ENCODE results near the gene RAB30. TPM values are rescaled to one million over a fixed set of nuclear protein-coding genes. Genes with fewer than 3 reads are reported as not detected.

RAB30 gene
- total and polyA plus RNA-seq, 2 donors (not counting 3 experiments of a cell fraction or from before 2014, with no cell fraction given): 4.1 to 14.6 TPM

DNA sequence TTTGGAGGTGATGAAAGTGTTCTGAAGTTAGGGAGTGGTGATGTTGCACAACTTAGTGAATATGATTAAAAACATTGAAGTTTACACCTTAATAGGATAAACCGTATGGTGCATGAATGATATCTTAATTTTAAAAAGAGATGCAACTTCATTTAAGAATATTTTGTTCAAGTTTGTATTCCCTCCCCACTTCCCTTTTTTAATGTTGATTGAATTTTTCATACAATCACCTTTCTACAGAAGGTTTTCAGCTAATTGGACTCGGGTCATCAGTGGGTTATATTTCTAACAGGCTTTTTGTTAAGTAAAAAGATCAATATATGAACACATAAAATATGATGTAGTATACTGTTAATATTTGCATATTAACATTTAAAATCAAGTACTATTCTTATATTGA is 97.6 kb downstream of the RAB30 start:
- no peak for TF ChIP-seq POLR2A (IDR thresholded peaks at IDR 0.05; ENCODE audit: low read depth, low read length)
- TF ChIP-seq, protein P1, sequence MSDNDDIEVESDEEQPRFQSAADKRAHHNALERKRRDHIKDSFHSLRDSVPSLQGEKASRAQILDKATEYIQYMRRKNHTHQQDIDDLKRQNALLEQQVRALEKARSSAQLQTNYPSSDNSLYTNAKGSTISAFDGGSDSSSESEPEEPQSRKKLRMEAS (IDR thresholded peaks at IDR 0.05; ENCODE audit: insufficient read depth, insufficient read length): no peak
- TF ChIP-seq EZH2 (IDR thresholded peaks at IDR 0.05; ENCODE audit: borderline replicate concordance, low read depth, low read length, severe bottlenecking): no peak
- no peak for TF ChIP-seq FOS (IDR thresholded peaks at IDR 0.05; ENCODE audit: borderline replicate concordance, insufficient read depth, low read length)
- no peak for TF ChIP-seq MYC (IDR thresholded peaks at IDR 0.05; ENCODE audit: low read depth, low read length)
- ChIA-PET CTCF (no interaction called here), POLR2A (no interaction called here)
- DNase-seq (ENCODE audit: low read depth, low spot score) (no peak), FAIRE-seq (no peak)
- Histone ChIP-seq H3K4me2 (ENCODE audit: insufficient read depth, low read length) (no peak overlapping the region), H4K20me1 (replicated peaks; ENCODE audit: control insufficient read depth, extremely low read depth, insufficient read depth, low read length) (no peaks in the 10 kb centered on the region), H3K27me3 (ENCODE audit: control insufficient read depth in 2 of 2, insufficient read depth in 2 of 2, low read length in 2 of 2) (no peaks in the 10 kb centered on the region), H2AFZ (ENCODE audit: low read depth, low read length) (no peak overlapping the region), H3K79me2 (ENCODE audit: control insufficient read depth, insufficient read depth, low read length) (no peaks in the 10 kb centered on the region), H3K4me3 (replicated peaks in 1 of 3; ENCODE audit: insufficient read depth in 1 of 3, low read depth in 1 of 3, low read length in 3 of 3) (no peak overlapping the region), H3K9me1 (replicated peaks; ENCODE audit: control insufficient read depth, extremely low read depth, insufficient read depth, low read length) (no peaks in the 10 kb centered on the region), H3K9ac (replicated peaks; ENCODE audit: extremely low read depth, insufficient read depth, low read length) (no peak overlapping the region), H3K9me3 (replicated peaks; ENCODE audit: control insufficient read depth, insufficient read depth, low read length) (no peaks in the 10 kb centered on the region), H3K27ac (ENCODE audit: insufficient read depth, low read depth, low read length) (no peak overlapping the region), H3K36me3 (ENCODE audit: control insufficient read depth in 2 of 2, extremely low read depth in 1 of 2, insufficient read depth in 2 of 2, low read length in 2 of 2) (no peaks in the 10 kb centered on the region), H3K4me1 (ENCODE audit: control insufficient read depth, extremely low read depth, insufficient read depth, low read length) (peaks cover 6% of the 10 kb centered on the region)
- intact Hi-C loops (cut with micrococcal nuclease): no loop called here
- dilution Hi-C loops (cut with MboI; ENCODE audit: extremely low pct_ligation_motif_present, low sequenced_read_pairs): no loop called here
- no TSS peak for BruUV-seq (replicated peaks)

DNA sequence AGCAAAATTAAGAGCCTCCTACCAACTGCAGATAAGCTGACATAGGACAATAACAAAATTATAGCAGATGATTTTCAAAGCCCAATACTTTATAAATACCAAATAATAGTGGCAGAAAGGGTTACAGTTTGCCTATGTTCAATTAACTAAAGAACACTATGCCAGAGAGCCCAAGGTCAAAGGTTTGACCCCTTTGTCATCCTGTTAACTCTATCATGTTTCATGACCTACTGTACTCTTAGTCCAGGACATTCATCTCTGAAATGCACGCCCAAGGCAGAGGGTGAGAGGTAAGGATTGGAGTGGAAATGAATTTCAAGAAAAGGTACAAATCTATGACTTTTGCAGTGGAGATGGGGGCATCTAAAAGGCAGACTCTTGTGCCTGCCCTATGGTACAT is 99.6 kb downstream of the RAB30 start:
- FAIRE-seq: no peak
- no peak overlapping the region for H3K4me2 ChIP-seq (ENCODE audit: insufficient read depth, low read length)

More for the DNA sequence above, 99.6 kb downstream of the RAB30 start:
- no peak for DNase-seq (ENCODE audit: low read depth, low spot score)
- Histone ChIP-seq H3K27ac (ENCODE audit: insufficient read depth, low read depth, low read length) (no peak overlapping the region), H3K4me3 (replicated peaks in 1 of 3; ENCODE audit: insufficient read depth in 1 of 3, low read depth in 1 of 3, low read length in 3 of 3) (no peak overlapping the region), H3K79me2 (ENCODE audit: control insufficient read depth, insufficient read depth, low read length) (no peaks in the 10 kb centered on the region), H4K20me1 (replicated peaks; ENCODE audit: control insufficient read depth, extremely low read depth, insufficient read depth, low read length) (no peaks in the 10 kb centered on the region), H3K9me3 (replicated peaks; ENCODE audit: control insufficient read depth, insufficient read depth, low read length) (no peaks in the 10 kb centered on the region), H3K9ac (replicated peaks; ENCODE audit: extremely low read depth, insufficient read depth, low read length) (no peak overlapping the region), H3K36me3 (ENCODE audit: control insufficient read depth in 2 of 2, extremely low read depth in 1 of 2, insufficient read depth in 2 of 2, low read length in 2 of 2) (no peaks in the 10 kb centered on the region), H3K27me3 (ENCODE audit: control insufficient read depth in 2 of 2, insufficient read depth in 2 of 2, low read length in 2 of 2) (no peaks in the 10 kb centered on the region), H3K4me1 (ENCODE audit: control insufficient read depth, extremely low read depth, insufficient read depth, low read length) (no peaks in the 10 kb centered on the region), H2AFZ (ENCODE audit: low read depth, low read length) (no peak overlapping the region), H3K9me1 (replicated peaks; ENCODE audit: control insufficient read depth, extremely low read depth, insufficient read depth, low read length) (no peaks in the 10 kb centered on the region)
- dilution Hi-C loops (cut with MboI; ENCODE audit: extremely low pct_ligation_motif_present, low sequenced_read_pairs) (no loop called here), intact Hi-C loops (cut with micrococcal nuclease) (no loop called here)
- no TSS peak for BruUV-seq (replicated peaks)
- ChIA-PET CTCF (interaction anchor here (1.1 kb wide), 1 partner anchor 45 kb away, joined by 3 read pairs; no protein-coding TSS in a partner anchor), POLR2A (no interaction called here)
- no peak for TF ChIP-seq JUN (IDR thresholded peaks at IDR 0.05; ENCODE audit: borderline replicate concordance, insufficient read depth, insufficient read length, low read depth)
- TF ChIP-seq POLR2AphosphoS5 (IDR thresholded peaks at IDR 0.05; ENCODE audit: insufficient read depth, low read depth, low read length): no peak
- no peak for TF ChIP-seq MYC (IDR thresholded peaks at IDR 0.05; ENCODE audit: low read depth, low read length)
- TF ChIP-seq GATA2 (IDR thresholded peaks at IDR 0.05; ENCODE audit: insufficient read depth, insufficient read length, low read depth, low read length): no peak
- TF ChIP-seq, protein P1 (IDR thresholded peaks at IDR 0.05; ENCODE audit: insufficient read depth, insufficient read length): no peak
- TF ChIP-seq EZH2 (IDR thresholded peaks at IDR 0.05; ENCODE audit: borderline replicate concordance, low read depth, low read length, severe bottlenecking): no peak
- TF ChIP-seq FOS (IDR thresholded peaks at IDR 0.05; ENCODE audit: borderline replicate concordance, insufficient read depth, low read length): no peak
- TF ChIP-seq, protein P2, sequence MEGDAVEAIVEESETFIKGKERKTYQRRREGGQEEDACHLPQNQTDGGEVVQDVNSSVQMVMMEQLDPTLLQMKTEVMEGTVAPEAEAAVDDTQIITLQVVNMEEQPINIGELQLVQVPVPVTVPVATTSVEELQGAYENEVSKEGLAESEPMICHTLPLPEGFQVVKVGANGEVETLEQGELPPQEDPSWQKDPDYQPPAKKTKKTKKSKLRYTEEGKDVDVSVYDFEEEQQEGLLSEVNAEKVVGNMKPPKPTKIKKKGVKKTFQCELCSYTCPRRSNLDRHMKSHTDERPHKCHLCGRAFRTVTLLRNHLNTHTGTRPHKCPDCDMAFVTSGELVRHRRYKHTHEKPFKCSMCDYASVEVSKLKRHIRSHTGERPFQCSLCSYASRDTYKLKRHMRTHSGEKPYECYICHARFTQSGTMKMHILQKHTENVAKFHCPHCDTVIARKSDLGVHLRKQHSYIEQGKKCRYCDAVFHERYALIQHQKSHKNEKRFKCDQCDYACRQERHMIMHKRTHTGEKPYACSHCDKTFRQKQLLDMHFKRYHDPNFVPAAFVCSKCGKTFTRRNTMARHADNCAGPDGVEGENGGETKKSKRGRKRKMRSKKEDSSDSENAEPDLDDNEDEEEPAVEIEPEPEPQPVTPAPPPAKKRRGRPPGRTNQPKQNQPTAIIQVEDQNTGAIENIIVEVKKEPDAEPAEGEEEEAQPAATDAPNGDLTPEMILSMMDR (IDR thresholded peaks at IDR 0.05; ENCODE audit: extremely low read depth in 1 of 2, insufficient read depth in 1 of 2, low read depth in 1 of 2, low read length in 2 of 2): no peak
- TF ChIP-seq POLR2A (IDR thresholded peaks at IDR 0.05; ENCODE audit: low read depth, low read length): no peak
